K562 (cell line): ENCODE results near the gene RARA.

Experiments used
- GMEB1 ChIP-seq: fragments of 250-450 bp; sonication (Bioruptor Pico); IDR thresholded peaks from 2 replicates; pipeline ENCODE4 v1.4.0; 2020; ENCODE audit warnings: mild to moderate bottlenecking
- POLR2A ChIP-seq: fragments of 450-650 bp; conservative IDR thresholded peaks from 2 replicates; pipeline ENCODE4 v1.6.1; 2016
- RBBP5 ChIP-seq: fragments of 200-600 bp; sonication (generic); IDR thresholded peaks from 2 replicates; pipeline ENCODE4 v1.6.1; 2012; ENCODE audit warnings: borderline replicate concordance, mild to moderate bottlenecking, low read length, control low read depth, inconsistent platforms; ENCODE audit not compliant: insufficient read depth, poor library complexity, severe bottlenecking
- RCOR1 ChIP-seq, 2 experiments: IDR thresholded peaks; 2 replicates each; pipeline ENCODE4 v1.6.1; 2012; ENCODE audit warnings: low read depth in 2 of 2, low read length in 2 of 2, borderline replicate concordance in 1 of 2, improper control_type of control experiment in 1 of 2
- SNIP1 ChIP-seq: fragments of 450-650 bp; IDR thresholded peaks from 2 replicates; pipeline ENCODE4 v1.7.1; 2017; ENCODE audit warnings: low read depth, mild to moderate bottlenecking
- TARDBP ChIP-seq: fragments of 450-650 bp; IDR thresholded peaks from 2 replicates; pipeline ENCODE4 v1.6.1; 2016
- ZNF280B ChIP-seq: fragments of 250-450 bp; sonication (Bioruptor Pico); IDR thresholded peaks from 2 replicates; pipeline ENCODE4 v1.5.1; 2021; ENCODE audit warnings: mild to moderate bottlenecking
- TF ChIP-seq, protein P1 (sequence below), 2 experiments: fragments of 450-650 bp in 1 of 2; sonication (generic) in 1 of 2; formaldehyde crosslinking in 1 of 2; IDR thresholded peaks in 1 of 2; conservative IDR thresholded peaks in 1 of 2; 2 replicates each; pipeline versions ENCODE4 v1.6.1 to v1.8.1; 2016 to 2023; ENCODE audit warnings: mild to moderate bottlenecking in 2 of 2, moderate library complexity in 2 of 2, inconsistent platforms in 1 of 2, missing genetic modification reagents in 1 of 2

DNA sequence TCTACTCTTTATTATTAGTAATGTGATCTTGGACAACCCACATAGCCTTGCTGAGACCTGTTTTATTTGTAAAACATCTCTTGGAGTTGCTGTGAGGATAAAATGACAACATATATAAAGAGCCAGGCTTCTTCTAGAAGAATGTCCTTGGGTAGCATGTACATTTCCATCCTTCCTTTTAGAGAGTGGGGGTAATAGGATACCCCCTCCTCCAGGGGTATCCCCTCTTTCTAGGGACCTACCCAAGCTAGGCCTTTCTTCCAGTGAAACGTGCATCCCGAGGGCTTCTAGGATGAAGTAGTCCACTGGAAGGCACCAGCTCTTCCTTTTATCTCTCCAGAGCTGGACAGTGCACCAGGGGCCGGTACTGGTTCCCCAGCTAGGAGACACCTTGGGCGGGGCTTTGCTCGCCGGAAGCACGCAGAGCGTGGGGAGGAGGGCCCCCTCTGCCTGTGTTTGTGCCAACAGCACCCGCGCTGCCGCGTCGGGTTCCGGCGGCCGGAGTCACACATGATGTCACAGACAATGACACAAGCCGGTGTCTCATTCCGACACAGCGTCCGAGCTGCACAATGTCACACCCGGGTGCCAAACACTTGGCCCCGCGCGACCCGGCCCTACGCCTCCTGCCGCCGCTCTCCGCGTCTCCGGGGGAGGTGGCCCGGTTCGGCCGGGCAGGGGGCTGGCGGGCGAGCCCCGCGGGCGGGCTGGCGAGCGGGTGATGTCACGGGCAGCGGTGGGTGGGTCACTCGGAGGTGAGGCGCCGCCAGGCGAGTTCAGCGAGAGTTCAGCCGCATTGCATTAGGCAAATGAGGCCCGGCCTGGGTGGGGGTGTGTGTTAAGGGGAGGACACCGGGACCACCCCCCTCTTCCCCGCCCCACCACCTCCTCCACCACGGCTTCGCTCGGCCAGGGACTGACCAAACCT, 32.2 kb downstream of the RARA start:
- 0 out of 2 replicates have a peak, but pooled peaks have one; percentile 60 for TF ChIP-seq GMEB1
- TF ChIP-seq POLR2A, result no peak
- TF ChIP-seq ZNF280B (CRISPR knock-in tag), result no peak
- peak; percentile 96 for TF ChIP-seq TARDBP
- peak; percentile 45 for TF ChIP-seq RBBP5
- TF ChIP-seq RCOR1 (IDR thresholded peaks at IDR 0.05; ENCODE audit: borderline replicate concordance in 1 of 2, low read depth in 2 of 2, low read length in 2 of 2), result peak; percentile 14 to 32; a peak in 1 of 4 replicates
- TF ChIP-seq, protein P1, sequence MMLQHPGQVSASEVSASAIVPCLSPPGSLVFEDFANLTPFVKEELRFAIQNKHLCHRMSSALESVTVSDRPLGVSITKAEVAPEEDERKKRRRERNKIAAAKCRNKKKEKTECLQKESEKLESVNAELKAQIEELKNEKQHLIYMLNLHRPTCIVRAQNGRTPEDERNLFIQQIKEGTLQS (IDR thresholded peaks at IDR 0.05), result peak; percentile 75
- TF ChIP-seq, protein P1 (CRISPR knock-in tag; conservative IDR thresholded peaks at IDR 0.05), result peak; percentile 82
- TF ChIP-seq SNIP1, result no peak
